C4-2B (cell line): ENCODE results near the gene BMP4.

Experiments used
- H3K27ac ChIP-seq: fragments of 450-650 bp; 2 replicates; pipeline ENCODE4 v1.5.1; 2017
- CTCF ChIP-seq: fragments of 450-650 bp; conservative IDR thresholded peaks from 2 replicates; pipeline ENCODE4 v1.5.1; 2017; ENCODE audit warnings: mild to moderate bottlenecking
- ZFX ChIP-seq: fragments of 450-650 bp; IDR thresholded peaks from 2 replicates; pipeline ENCODE4 v1.6.1; 2017

The BMP4 gene

GRCh38 chr14:53916239-53916638 lies 40.4 kb downstream of the BMP4 start:
- TF ChIP-seq CTCF (no peak), ZFX (no peak)
- H3K27ac ChIP-seq: no peak overlapping the region

GRCh38 chr14:53915364-53916014 lies 41.1 kb downstream of the BMP4 start:
- H3K27ac ChIP-seq: no peak overlapping the region
- TF ChIP-seq ZFX: no peak
- no peak for TF ChIP-seq CTCF

GRCh38 chr14:53912021-53912420 lies 44.6 kb downstream of the BMP4 start:
- TF ChIP-seq CTCF (no peak), ZFX (no peak)
- no peak overlapping the region for H3K27ac ChIP-seq

- H3K27ac ChIP-seq: no peak overlapping the region
- no peak for TF ChIP-seq ZFX
- TF ChIP-seq CTCF: no peak
These were observed 48.2 kb downstream of the BMP4 start for GRCh38 chr14:53908416-53908815.

GRCh38 chr14:53902307-53902706 lies 54.3 kb downstream of the BMP4 start:
- no peak for TF ChIP-seq ZFX

GRCh38 chr14:53900499-53900898 lies 56.1 kb downstream of the BMP4 start:
- H3K27ac ChIP-seq: no peak overlapping the region
- no peak for TF ChIP-seq CTCF

More at GRCh38 chr14:53902307-53902706, 54.3 kb downstream of the BMP4 start:
- H3K27ac ChIP-seq: no peak overlapping the region
